Activated naive CD4-positive, alpha-beta T cell treated with anti-CD3 and anti-CD28 coated beads for 36 hours (primary cell): ENCODE data around the gene TMEM139. TPM values are rescaled to one million over a fixed set of nuclear protein-coding genes. Genes with fewer than 3 reads are reported as not detected.
A peak's percentile ranks its signal among the peaks of the same experiment; 100 is the strongest.

ENCODE experiments used
- CTCF ChIA-PET: fragments of 350-600 bp; sonication (Branson Sonifier 250); formaldehyde crosslinking; loops from one replicate; lab custom pipeline; 2021; ENCODE audit warnings: antibody characterized with exemption; lab: Charles Lee
- DNase-seq: peaks from one replicate; pipeline ENCODE4 v3.0.0-alpha.2; 2020
- H3K27ac Mint-ChIP-seq: one replicate; pipeline ENCODE4 v1.8.0; 2021; ENCODE audit warnings: mild to moderate bottlenecking, mixed read lengths
- H3K27me3 Mint-ChIP-seq: one replicate; pipeline ENCODE4 v1.8.0; 2021; ENCODE audit warnings: low read depth, mixed read lengths
- H3K36me3 Mint-ChIP-seq: one replicate; pipeline ENCODE4 v1.8.0; 2021; ENCODE audit warnings: low read depth, mixed read lengths
- H3K4me1 Mint-ChIP-seq: one replicate; pipeline ENCODE4 v1.8.0; 2021; ENCODE audit warnings: low read depth, mixed read lengths
- H3K4me3 Mint-ChIP-seq: one replicate; pipeline ENCODE4 v1.8.0; 2021; ENCODE audit warnings: mild to moderate bottlenecking, moderate library complexity, mixed read lengths
- H3K9me3 Mint-ChIP-seq: one replicate; pipeline ENCODE4 v1.8.0; 2021; ENCODE audit warnings: mixed read lengths
- intact Hi-C: fragments of 100-400 bp; cut with micrococcal nuclease; formaldehyde crosslinking; loops from one replicate; pipeline ENCODE4 v1.15.1; 2023
- total RNA-seq, 2 experiments: library from RNA; stranded (reverse); gene quantifications; one replicate each; pipeline ENCODE4 v1.2.3, GENCODE V29; 2021

The TMEM139 gene
- total RNA-seq, 2 experiments from 2014 or later: 0.64 to 0.74 TPM

GRCh38 chr7:143308632-143309031 lies 23.9 kb downstream of the TMEM139 start:
- H3K4me3 Mint-ChIP-seq: no peak overlapping the region
- H3K27me3 Mint-ChIP-seq: no peaks in the 10 kb centered on the region
- CTCF ChIA-PET: interaction anchor here (0.5 to 2.8 kb wide), 8 partner anchors 9 to 107 kb away, joined by 3 to 28 read pairs (median 4); no protein-coding TSS in a partner anchor
- H3K4me1 Mint-ChIP-seq: peaks cover 43% of the 10 kb centered on the region
- no peaks in the 10 kb centered on the region for H3K9me3 Mint-ChIP-seq
- no peak overlapping the region for H3K27ac Mint-ChIP-seq
- intact Hi-C loops: no loop called here
- peaks cover 56% of the 10 kb centered on the region for H3K36me3 Mint-ChIP-seq
- no peak for DNase-seq

GRCh38 chr7:143314127-143314526 lies 29.4 kb downstream of the TMEM139 start:
- no peaks in the 10 kb centered on the region for H3K9me3 Mint-ChIP-seq
- H3K27ac Mint-ChIP-seq: no peak overlapping the region
- H3K27me3 Mint-ChIP-seq: no peaks in the 10 kb centered on the region
- H3K4me3 Mint-ChIP-seq: no peak overlapping the region
- CTCF ChIA-PET: no interaction called here
- H3K36me3 Mint-ChIP-seq: peaks cover 14% of the 10 kb centered on the region
- peaks cover 10% of the 10 kb centered on the region for H3K4me1 Mint-ChIP-seq
- DNase-seq: no peak
- intact Hi-C loops: no loop called here

GRCh38 chr7:143315776-143316175 lies 31.0 kb downstream of the TMEM139 start, which contains the start of gene CLCN1:
TSS of gene CLCN1 (plus strand) at chr7:143316111. CDS start at chr7:143316213, 102 bp downstream.
- H3K4me3 Mint-ChIP-seq: no peak within 1 kb of the TSS
- no peaks in the 10 kb centered on the region for H3K27me3 Mint-ChIP-seq
- no peaks in the 10 kb centered on the region for H3K36me3 Mint-ChIP-seq
- no peaks in the 10 kb centered on the region for H3K9me3 Mint-ChIP-seq
- no peaks in the 10 kb centered on the region for H3K4me1 Mint-ChIP-seq
- DNase-seq: no peak
- H3K27ac Mint-ChIP-seq: no peak within 1 kb of the TSS
- CTCF ChIA-PET: interaction anchor here (0.7 to 1.0 kb wide), 3 partner anchors 9 to 101 kb away, joined by 3 to 4 read pairs (median 3); no protein-coding TSS in a partner anchor
- intact Hi-C loops: no loop called here

GRCh38 chr7:143316492-143316891 lies 31.7 kb downstream of the TMEM139 start:
- intact Hi-C loops: no loop called here
- H3K27ac Mint-ChIP-seq: no peak overlapping the region
- no peaks in the 10 kb centered on the region for H3K4me1 Mint-ChIP-seq
- CTCF ChIA-PET: interaction anchor here (1.0 kb wide), 1 partner anchor 101 kb away, joined by 3 read pairs; no protein-coding TSS in a partner anchor
- no peak overlapping the region for H3K4me3 Mint-ChIP-seq
- H3K27me3 Mint-ChIP-seq: no peaks in the 10 kb centered on the region
- no peaks in the 10 kb centered on the region for H3K9me3 Mint-ChIP-seq
- no peak for DNase-seq
- H3K36me3 Mint-ChIP-seq: no peaks in the 10 kb centered on the region

GRCh38 chr7:143318661-143319060 lies 33.9 kb downstream of the TMEM139 start:
- no peak for DNase-seq

GRCh38 chr7:143320620-143321019 lies 35.9 kb downstream of the TMEM139 start:
- CTCF ChIA-PET: no interaction called here
- DNase-seq: no peak
- no peaks in the 10 kb centered on the region for H3K9me3 Mint-ChIP-seq

More at GRCh38 chr7:143318661-143319060, 33.9 kb downstream of the TMEM139 start:
- Mint-ChIP-seq H3K9me3 (no peaks in the 10 kb centered on the region), H3K27me3 (no peaks in the 10 kb centered on the region), H3K4me3 (no peak overlapping the region), H3K36me3 (no peaks in the 10 kb centered on the region), H3K27ac (no peak overlapping the region), H3K4me1 (no peaks in the 10 kb centered on the region)
- intact Hi-C loops: no loop called here
- CTCF ChIA-PET: interaction anchor here (0.7 to 1.0 kb wide), 3 partner anchors 14 to 358 kb away, joined by 3 read pairs; no protein-coding TSS in a partner anchor

GRCh38 chr7:143321242-143321641 lies 36.5 kb downstream of the TMEM139 start:
- Mint-ChIP-seq H3K4me3 (no peak overlapping the region), H3K4me1 (peaks cover 5% of the 10 kb centered on the region), H3K27me3 (no peaks in the 10 kb centered on the region), H3K36me3 (no peaks in the 10 kb centered on the region), H3K9me3 (no peaks in the 10 kb centered on the region), H3K27ac (no peak overlapping the region)
- intact Hi-C loops: no loop called here
- CTCF ChIA-PET: interaction anchor here (1.5 kb wide), 1 partner anchor 24 kb away, joined by 4 read pairs; no protein-coding TSS in a partner anchor
- no peak for DNase-seq

More at GRCh38 chr7:143320620-143321019, 35.9 kb downstream of the TMEM139 start:
- Mint-ChIP-seq H3K36me3 (no peaks in the 10 kb centered on the region), H3K4me1 (peaks cover 4% of the 10 kb centered on the region), H3K4me3 (no peak overlapping the region), H3K27ac (no peak overlapping the region), H3K27me3 (no peaks in the 10 kb centered on the region)
- intact Hi-C loops: no loop called here

- Mint-ChIP-seq H3K27ac (no peak overlapping the region), H3K4me3 (no peak overlapping the region), H3K36me3 (no peaks in the 10 kb centered on the region), H3K9me3 (no peaks in the 10 kb centered on the region), H3K4me1 (peaks cover 5% of the 10 kb centered on the region), H3K27me3 (no peaks in the 10 kb centered on the region)
- DNase-seq: peak; percentile 25
- CTCF ChIA-PET: interaction anchor here (1.5 kb wide), 1 partner anchor 24 kb away, joined by 4 read pairs; no protein-coding TSS in a partner anchor
- intact Hi-C loops: no loop called here
Measured at GRCh38 chr7:143321734-143322133, 37.0 kb downstream of the TMEM139 start.

GRCh38 chr7:143322760-143323633 lies 38.2 kb downstream of the TMEM139 start:
- peaks cover 5% of the 10 kb centered on the region for H3K4me1 Mint-ChIP-seq
- CTCF ChIA-PET: interaction anchor here (1.5 kb wide), 1 partner anchor 22 kb away, joined by 4 read pairs; no protein-coding TSS in a partner anchor
- no peaks in the 10 kb centered on the region for H3K36me3 Mint-ChIP-seq
- no peak overlapping the region for H3K4me3 Mint-ChIP-seq
- intact Hi-C loops: no loop called here
- DNase-seq: no peak
- H3K27me3 Mint-ChIP-seq: no peaks in the 10 kb centered on the region
- no peaks in the 10 kb centered on the region for H3K9me3 Mint-ChIP-seq
- H3K27ac Mint-ChIP-seq: no peak overlapping the region

GRCh38 chr7:143323653-143324052 lies 38.9 kb downstream of the TMEM139 start:
- intact Hi-C loops: no loop called here
- H3K4me3 Mint-ChIP-seq: no peak overlapping the region
- no peaks in the 10 kb centered on the region for H3K27me3 Mint-ChIP-seq
- H3K4me1 Mint-ChIP-seq: peaks cover 5% of the 10 kb centered on the region
- CTCF ChIA-PET: no interaction called here
- H3K9me3 Mint-ChIP-seq: no peaks in the 10 kb centered on the region
- DNase-seq: no peak
- no peaks in the 10 kb centered on the region for H3K36me3 Mint-ChIP-seq
- H3K27ac Mint-ChIP-seq: no peak overlapping the region

GRCh38 chr7:143325240-143325639 lies 40.5 kb downstream of the TMEM139 start:
- no peak overlapping the region for H3K4me3 Mint-ChIP-seq
- H3K4me1 Mint-ChIP-seq: peaks cover 5% of the 10 kb centered on the region
- DNase-seq: no peak

GRCh38 chr7:143327903-143328302 lies 43.1 kb downstream of the TMEM139 start:
- CTCF ChIA-PET: interaction anchor here (1.1 to 1.5 kb wide), 5 partner anchors 10 to 113 kb away, joined by 3 to 4 read pairs (median 4); no protein-coding TSS in a partner anchor
- no peaks in the 10 kb centered on the region for H3K9me3 Mint-ChIP-seq
- H3K27me3 Mint-ChIP-seq: no peaks in the 10 kb centered on the region
- DNase-seq: no peak
- no peak overlapping the region for H3K27ac Mint-ChIP-seq
- no peaks in the 10 kb centered on the region for H3K36me3 Mint-ChIP-seq
- H3K4me3 Mint-ChIP-seq: no peak overlapping the region
- intact Hi-C loops: no loop called here
- peaks cover 5% of the 10 kb centered on the region for H3K4me1 Mint-ChIP-seq

More at GRCh38 chr7:143325240-143325639, 40.5 kb downstream of the TMEM139 start:
- Mint-ChIP-seq H3K36me3 (no peaks in the 10 kb centered on the region), H3K27me3 (no peaks in the 10 kb centered on the region), H3K27ac (no peak overlapping the region), H3K9me3 (no peaks in the 10 kb centered on the region)
- intact Hi-C loops: no loop called here
- CTCF ChIA-PET: interaction anchor here (1.2 kb wide), 2 partner anchors 20 to 47 kb away, joined by 3 to 4 read pairs; no protein-coding TSS in a partner anchor
